Left ventricle myocardium superior (tissue), 1 donor: ENCODE results near the gene HOXA5. TPM values are rescaled to one million over a fixed set of nuclear protein-coding genes. Genes with fewer than 3 reads are reported as not detected.

Experiments used
- ATAC-seq: fragments of 200-7000 bp; cut with Tn5 transposase; one replicate; pipeline ENCODE4 v1.9.1; 2020; ENCODE audit warnings: mild to moderate bottlenecking, moderate library complexity
- DNase-seq: peaks from one replicate; pipeline ENCODE4 v3.0.0-alpha.2; 2020
- intact Hi-C: fragments of 100-400 bp; cut with micrococcal nuclease; formaldehyde crosslinking; loops from one replicate; pipeline ENCODE4 v1.11.0; 2022
- total RNA-seq: library from RNA; stranded (reverse); fragmentation: NEBNext Ultra II Directional; extraction: Animal tissue kit (Norgen Biotek cat#: 25700); gene quantifications from one replicate; pipeline ENCODE4 v1.2.1, GENCODE V29; 2021
- donor health status: DM: no; HTN: yes; CAD: no; lungs with severe emphysema.

The HOXA5 gene
- total RNA-seq, 1 donor from 2014 or later = not detected

GRCh38 chr7:27129729-27130539 lies 13.5 kb downstream of the HOXA5 start:
- intact Hi-C loops = no loop called here
- no peak for DNase-seq
- ATAC-seq = no peak

GRCh38 chr7:27128776-27129728 lies 14.4 kb downstream of the HOXA5 start:
- intact Hi-C loops = no loop called here
- no peak for ATAC-seq
- DNase-seq = no peak

- DNase-seq (no peak), ATAC-seq (no peak)
- intact Hi-C loops = no loop called here
These were observed 15.4 kb downstream of the HOXA5 start for GRCh38 chr7:27128034-27128433.

DNA sequence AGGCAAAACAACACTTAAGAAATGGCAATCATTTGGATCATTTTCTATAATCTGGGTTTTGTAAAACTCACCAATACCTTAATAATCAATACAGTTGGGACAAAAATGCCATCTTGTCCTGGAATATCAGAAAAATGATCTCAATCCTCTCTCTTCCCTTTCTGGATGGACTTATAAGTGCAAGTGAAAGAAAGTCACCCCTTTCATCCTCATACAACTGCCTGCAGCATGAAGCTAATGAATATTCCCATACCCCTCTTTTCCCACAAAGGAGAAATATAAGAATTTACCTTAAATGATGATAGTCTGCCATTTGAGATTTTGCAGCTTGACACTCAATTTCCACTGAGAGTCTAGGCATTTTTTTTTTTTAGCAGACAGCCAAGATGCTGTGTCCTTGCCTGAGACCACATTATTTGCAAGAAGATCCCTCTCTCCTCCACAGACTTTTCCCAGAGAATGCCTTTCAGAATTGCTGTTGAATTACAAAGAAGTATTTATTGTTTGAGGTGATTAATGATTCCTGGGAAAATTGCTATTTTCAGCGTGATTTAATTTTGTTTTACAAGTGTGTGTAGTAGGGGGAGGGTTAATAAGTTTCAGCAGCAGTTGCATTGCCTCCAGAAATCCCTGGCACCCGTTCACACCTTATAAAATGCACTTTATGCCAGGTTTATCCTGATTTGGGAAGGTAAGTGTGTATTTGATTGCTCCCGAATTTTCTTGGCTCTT lies 16.7 kb downstream of the HOXA5 start:
- ATAC-seq (no peak), DNase-seq (no peak)
- intact Hi-C loops = no loop called here

- DNase-seq (no peak), ATAC-seq (no peak)
- intact Hi-C loops = no loop called here
These were observed 17.5 kb downstream of the HOXA5 start for GRCh38 chr7:27125986-27126394.

- ATAC-seq (no peak), DNase-seq (no peak)
- intact Hi-C loops = no loop called here
These were observed 18.4 kb downstream of the HOXA5 start for GRCh38 chr7:27124902-27125689.

DNA sequence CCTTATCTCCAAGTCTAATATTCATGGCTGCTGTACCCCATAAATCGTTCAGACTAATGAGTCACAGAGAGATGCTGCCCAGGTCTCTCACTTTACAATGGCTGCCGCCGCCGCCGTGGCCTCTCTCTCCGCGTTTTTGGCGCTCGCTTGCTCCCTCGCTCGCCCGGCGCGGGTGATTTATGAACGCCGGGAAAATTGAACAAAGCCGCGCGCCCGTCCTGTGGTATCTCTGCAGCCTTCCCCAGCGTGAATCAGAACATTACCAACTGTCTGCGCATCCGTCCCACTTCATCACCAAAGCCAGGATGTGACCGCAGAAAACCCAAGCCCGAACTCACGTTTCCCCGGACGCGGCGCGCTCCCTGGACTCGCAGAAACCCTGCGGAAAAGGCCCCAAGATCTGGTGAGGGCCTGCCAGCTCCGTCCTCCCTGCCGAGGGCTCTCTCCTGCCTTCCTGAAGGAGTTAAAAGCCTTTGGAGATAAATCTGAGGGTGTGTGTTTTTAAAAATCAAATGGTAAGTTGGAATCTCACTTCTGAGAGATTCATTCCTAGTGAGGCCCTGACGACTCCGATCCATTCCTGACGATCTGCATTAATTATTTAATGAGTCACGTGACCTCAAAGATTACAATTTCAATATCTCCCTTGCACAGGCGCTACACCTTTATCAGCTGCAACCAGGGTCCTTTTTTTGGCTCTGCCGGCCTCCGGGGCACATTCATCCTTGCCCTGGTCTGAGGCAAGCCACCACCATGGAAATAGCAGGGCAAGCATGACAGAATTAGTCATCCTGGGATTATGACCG lies 19.2 kb downstream of the HOXA5 start:
- ATAC-seq (no peak), DNase-seq (no peak)
- intact Hi-C loops = no loop called here

DNA sequence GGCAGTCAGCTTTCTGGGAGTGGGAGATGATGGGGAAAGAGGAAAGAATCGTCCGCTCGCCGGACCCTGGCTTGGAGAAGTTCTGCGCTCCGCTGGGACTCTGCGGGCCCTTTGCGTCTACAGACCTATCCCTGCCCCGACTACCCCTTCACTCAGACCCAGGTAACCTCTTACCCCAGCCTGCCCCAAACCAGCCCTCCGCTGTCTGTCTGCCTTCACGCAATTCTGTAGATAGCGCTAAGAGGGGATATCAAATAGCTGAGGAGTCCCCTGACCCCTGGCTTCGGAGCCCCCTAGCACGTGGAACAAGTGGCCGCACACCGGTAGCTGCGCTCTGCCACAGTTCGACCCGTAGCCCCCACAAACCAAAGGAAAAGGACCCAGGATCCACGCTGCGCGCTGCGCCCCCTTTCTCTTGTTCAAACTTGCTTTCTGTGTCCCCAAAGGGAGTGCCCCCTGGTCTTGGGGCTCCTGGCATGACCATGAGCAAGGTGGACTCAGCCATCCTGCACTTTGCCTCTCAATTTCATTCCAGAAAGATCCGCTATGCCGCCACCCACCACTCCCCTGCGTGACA lies 19.9 kb downstream of the HOXA5 start:
- no peak for DNase-seq
- intact Hi-C loops = no loop called here
- ATAC-seq = no peak

- intact Hi-C loops = no loop called here
- no peak for ATAC-seq
- no peak for DNase-seq
These were observed 20.4 kb downstream of the HOXA5 start for GRCh38 chr7:27123007-27123476.

GRCh38 chr7:27122077-27122910 lies 21.2 kb downstream of the HOXA5 start:
- intact Hi-C loops = no loop called here
- DNase-seq = no peak
- no peak for ATAC-seq

DNA sequence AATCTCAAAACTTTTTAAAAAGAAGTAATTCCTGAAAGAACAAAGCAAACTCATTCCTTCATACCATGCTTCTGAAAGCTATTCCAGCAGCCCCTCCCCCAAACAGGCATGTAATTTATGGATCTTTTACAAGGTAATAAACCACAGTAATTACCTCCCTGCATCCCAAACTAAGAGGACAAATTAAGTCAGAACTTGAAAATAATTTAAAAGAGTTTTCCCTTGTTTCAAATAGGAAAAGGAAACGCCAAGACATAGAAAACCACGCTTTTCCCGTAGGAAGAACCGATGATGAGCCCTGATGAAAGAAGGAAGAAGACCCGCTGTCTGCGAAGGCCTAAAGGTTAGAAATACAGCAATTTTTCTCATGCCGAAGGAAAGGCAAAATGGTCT lies 21.8 kb downstream of the HOXA5 start:
- DNase-seq = no peak
- intact Hi-C loops = no loop called here
- ATAC-seq = no peak

- intact Hi-C loops = no loop called here
- no peak for ATAC-seq
- DNase-seq = no peak
These were observed 24.0 kb downstream of the HOXA5 start for GRCh38 chr7:27119412-27119911.

DNA sequence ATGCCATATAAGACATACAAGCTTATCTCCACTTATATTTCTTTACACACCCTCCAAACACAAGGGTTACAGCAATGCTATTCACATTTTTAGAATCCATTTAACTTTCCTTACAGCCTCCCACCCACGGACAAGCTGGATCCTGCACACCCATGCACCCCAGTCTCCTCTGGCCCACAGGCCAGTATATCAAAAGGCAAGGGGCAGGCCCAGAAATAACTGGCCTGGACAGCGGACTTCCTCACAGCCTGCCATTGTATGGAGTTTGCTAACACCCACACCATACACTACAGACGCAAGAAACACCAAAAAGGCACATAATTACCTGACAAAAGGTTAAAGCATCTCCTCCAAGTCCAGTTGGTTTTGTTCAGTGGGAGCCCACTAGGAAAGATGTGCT lies 24.9 kb downstream of the HOXA5 start:
- DNase-seq (no peak), ATAC-seq (no peak)
- intact Hi-C loops = no loop called here

DNA sequence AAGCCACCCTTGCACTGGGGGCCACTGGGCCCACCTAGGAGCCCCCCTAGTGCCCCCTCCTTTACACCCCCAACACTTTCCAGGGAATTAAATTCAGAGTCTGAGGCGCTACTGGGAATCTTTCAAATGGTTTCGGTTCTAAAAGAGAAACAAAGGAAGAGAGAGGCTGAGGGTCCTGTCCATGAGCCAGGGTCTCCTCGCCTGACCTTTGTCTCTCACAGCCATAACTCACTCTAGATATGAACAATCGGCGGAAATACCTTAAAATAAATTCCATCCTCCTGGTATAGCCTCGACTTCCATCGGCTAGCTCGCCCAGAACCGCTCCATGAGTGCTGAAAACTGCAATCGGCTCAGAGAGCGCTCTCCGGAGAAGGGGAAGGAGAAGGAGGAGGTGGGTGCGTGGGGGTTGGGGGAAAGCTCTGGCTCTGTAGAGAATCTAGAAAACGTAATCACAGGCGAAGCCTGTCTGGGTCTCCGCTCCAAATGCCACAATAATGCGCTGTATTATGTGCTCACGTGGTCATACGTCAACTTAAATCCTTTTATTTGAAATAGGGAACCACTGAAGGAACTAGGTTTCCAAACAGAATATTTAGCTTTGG lies 25.5 kb downstream of the HOXA5 start:
- ATAC-seq (no peak), DNase-seq (no peak)
- intact Hi-C loops = no loop called here

GRCh38 chr7:27116962-27117886 lies 26.3 kb downstream of the HOXA5 start:
- intact Hi-C loops = no loop called here
- ATAC-seq (no peak), DNase-seq (no peak)
